SIG-M5 (cell line): ENCODE results near the gene PBRM1.

ENCODE experiments used
- DNase-seq: peaks from one replicate; lab custom pipeline; 2025; lab: John Stamatoyannopoulos, UW

PBRM1 gene

DNA sequence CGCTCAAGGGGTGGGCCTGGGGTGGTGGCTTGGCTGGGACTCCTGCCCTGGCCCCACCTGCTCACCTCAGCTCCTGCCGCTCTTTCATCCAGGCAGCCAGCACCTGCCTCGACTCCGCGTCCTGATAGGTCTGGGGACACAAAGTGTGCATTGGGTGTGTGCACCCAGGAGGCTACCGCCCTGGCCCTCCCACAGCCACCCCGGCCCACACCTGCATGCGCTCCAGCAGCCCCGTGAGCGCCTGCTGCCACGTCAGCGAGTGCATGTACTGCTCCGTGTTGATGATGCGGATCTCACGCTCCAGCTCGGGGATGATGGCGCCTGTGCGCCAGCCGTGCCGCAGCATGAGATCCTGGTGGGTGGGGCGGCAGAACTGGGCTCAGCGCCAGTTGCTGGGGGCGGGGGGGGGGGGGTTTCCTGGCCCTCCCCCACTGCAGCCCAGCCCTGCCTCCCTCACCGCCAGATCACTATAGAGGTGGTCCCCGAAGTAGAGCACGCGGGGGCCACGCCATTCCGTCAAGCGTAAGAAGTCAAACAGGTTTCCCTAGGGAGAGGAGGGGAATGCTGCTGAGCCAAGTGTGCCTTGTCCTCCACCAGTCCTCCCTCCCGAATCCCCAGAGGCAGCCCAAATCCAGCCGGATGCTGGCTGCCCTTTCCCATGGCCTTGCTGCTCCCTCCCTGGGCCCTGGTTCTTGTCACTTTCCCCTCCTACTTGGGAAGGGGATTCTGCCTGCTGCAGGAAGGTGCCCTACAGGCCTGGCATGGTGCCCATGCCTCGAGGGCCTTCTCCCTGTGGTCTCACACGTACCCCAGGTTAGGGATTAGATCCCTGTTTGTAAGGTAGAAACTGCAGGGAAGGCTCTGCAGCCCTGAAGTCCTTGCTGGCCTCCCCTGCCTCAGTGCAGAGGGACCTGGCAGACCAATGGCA lies 160.7 kb downstream of the PBRM1 start:
- no peak for DNase-seq

GRCh38 chr3:52524258-52524751 lies 161.4 kb downstream of the PBRM1 start:
- DNase-seq = no peak

DNA sequence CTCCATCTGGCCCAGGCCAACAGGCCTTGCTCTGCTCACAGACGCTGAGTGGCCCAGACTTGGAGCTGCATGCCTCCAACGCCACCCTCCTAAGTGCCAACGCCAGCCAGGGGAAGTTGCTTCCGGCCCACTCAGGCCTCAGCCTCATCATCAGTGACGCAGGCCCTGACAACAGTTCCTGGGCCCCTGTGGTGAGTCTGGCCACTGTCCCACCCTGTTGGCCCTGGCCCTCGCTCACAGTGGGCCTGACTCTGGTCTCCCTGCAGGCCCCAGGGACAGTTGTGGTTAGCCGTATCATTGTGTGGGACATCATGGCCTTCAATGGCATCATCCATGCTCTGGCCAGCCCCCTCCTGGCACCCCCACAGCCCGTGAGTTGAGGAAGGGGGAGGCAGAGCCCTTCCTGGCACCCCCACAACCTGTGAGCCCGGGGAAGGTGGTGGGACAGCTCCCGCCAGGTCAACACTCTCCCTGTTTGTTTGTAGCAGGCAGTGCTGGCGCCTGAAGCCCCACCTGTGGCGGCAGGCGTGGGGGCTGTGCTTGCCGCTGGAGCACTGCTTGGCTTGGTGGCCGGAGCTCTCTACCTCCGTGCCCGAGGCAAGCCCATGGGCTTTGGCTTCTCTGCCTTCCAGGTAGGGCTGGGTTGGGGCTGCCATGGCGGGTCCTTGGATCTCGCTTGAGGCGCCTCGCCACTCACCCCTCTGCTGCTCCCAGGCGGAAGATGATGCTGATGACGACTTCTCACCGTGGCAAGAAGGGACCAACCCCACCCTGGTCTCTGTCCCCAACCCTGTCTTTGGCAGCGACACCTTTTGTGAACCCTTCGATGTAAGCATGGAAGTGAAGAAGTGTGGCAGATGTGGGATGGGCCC lies 162.1 kb downstream of the PBRM1 start:
- DNase-seq = no peak

- no peak for DNase-seq
Observed at GRCh38 chr3:52522651-52523251, 163.0 kb downstream of the PBRM1 start.

GRCh38 chr3:52521881-52522650 lies 163.6 kb downstream of the PBRM1 start:
- no peak for DNase-seq

DNA sequence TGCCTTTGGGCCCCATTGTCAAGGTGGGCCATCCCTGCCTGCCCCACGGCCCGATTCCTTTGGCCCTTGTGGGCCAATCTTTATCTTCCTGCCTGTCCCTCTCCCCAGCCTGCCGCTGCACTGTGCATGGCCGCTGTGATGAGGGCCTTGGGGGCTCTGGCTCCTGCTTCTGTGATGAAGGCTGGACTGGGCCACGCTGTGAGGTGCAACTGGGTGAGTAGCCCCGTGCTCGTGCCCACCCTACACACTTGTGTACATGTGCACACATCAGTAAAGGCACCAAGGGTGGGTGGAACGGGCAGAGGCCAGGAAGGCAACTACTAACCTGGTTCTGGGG lies 164.3 kb downstream of the PBRM1 start:
- DNase-seq = no peak

DNA sequence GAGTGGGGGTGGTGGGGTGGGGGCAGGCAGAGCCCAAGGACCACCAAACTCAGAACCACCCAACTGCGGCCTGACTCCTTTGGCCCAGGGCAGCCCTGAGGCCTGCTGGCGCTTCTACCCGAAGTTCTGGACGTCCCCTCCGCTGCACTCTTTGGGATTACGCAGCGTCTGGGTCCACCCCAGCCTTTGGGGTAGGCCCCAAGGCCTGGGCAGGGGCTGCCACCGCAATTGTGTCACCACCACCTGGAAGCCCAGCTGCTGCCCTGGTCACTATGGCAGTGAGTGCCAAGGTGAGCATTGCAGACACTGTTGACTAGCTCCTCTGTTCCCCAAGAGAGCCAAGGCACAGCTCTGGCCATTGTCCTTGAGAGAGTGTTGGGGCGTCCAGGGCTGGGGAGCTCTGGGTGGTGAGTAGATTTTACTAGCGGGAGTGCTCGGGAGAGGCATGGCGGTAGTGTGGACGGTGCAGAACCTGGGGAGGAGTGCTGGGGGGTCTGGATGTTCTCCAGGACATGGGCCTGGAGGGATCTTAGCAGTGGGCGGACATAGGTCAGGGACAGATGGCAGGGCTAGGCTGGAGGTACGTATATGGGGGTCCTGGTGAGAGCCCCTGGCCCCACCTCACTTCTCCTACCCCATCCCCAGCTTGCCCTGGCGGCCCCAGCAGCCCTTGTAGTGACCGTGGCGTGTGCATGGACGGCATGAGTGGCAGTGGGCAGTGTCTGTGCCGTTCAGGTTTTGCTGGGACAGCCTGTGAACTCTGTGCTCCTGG lies 164.8 kb downstream of the PBRM1 start:
- DNase-seq = no peak

- no peak for DNase-seq
Observed at GRCh38 chr3:52520141-52520667, 165.5 kb downstream of the PBRM1 start.

DNA sequence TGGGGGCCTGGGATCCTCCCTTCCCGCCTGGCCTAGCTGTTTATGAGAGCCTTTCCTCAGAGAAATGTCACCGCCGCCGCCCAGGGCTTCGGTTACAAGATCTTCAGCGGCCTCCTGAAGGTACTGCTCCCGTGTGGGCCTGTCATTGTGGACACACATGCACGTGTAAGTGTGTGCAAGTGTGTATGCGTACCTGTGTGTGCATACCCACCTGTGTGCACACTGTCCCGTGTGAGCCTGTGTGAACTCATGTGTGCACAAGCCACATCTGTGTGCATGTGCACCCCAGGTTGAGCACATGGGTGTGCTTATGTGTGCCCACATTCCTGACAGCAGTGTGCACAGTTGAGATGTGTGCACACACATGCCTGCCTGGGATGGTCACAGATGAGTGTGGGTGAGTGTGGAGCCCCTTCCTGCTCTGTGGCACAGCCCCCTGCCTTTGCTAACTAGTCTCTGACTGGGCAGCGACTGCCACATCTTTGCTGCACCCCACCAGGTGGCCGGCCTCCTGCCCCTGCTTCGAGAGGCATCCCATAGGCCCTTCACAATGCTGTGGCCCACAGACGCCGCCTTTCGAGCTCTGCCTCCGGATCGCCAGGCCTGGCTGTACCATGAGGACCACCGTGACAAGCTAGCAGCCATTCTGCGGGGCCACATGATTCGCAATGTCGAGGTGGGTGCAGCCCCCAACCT lies 166.1 kb downstream of the PBRM1 start:
- no peak for DNase-seq

- no peak for DNase-seq
Observed at GRCh38 chr3:52518723-52519444, 166.8 kb downstream of the PBRM1 start.

GRCh38 chr3:52517796-52518722 lies 167.7 kb downstream of the PBRM1 start:
- no peak for DNase-seq

- DNase-seq = no peak
Observed at GRCh38 chr3:52516509-52517195, 169.1 kb downstream of the PBRM1 start.

- no peak for DNase-seq
Observed at GRCh38 chr3:52515192-52515591, 170.5 kb downstream of the PBRM1 start.

- DNase-seq = no peak
Observed at GRCh38 chr3:52514576-52514975, 171.1 kb downstream of the PBRM1 start.

DNA sequence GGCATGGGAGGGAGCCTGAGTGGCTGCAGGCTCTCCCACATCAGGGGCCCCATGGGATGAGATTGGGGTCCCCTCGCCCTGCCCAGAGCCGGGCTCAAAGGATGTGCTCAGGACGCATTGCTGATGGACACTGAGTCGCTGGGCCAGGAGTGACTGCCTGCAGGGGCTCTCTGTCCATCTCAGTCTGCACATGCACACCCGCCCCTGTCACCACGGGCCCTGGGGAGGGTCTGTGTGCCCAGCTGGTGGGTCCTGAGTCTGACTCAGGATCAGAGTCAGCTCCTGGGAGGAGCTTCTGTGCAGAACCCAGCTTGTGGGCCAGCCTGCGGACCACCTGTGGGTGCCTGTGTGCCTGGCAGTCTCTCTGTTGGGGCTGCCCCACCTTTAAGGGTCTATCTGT lies 172.4 kb downstream of the PBRM1 start:
- no peak for DNase-seq

DNA sequence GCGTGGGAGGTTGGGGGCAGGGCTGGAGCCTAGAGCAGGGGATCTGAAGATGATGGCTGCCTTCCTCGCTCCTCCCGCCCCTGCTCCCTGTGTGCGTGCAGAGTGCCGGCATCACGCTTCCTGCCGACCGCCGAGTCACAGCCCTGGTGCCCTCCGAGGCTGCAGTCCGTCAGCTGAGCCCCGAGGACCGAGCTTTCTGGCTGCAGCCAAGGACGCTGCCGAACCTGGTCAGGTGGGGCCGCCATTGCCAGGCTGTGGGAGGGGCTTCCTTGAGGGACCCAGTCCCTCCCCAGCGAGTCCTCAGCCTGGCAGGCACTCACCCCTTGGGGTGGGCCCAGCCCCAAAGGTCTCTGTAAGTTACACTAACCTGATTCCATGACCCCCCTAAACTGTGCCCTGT lies 173.0 kb downstream of the PBRM1 start:
- DNase-seq = no peak

DNA sequence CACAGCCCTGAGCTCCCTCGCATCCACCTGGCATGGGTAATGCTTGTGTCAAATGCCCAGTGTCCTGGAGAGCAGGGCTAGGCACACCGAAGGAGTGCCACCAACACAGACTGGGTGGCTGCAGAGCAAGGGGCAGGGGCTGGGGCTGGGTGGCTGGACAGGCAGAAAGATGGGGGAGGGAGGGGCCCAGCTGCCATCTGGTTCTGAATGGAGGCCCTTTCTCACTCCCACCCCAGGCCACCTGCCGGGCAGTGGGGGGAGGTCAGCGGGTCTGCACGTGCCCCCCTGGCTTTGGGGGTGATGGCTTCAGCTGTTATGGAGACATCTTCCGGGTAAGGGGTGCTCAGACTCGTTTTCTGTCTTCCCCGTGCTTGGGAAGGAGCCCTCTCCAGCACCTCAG lies 173.6 kb downstream of the PBRM1 start:
- no peak for DNase-seq

GRCh38 chr3:52511509-52511908 lies 174.2 kb downstream of the PBRM1 start:
- DNase-seq = no peak
